ENCODE measurements around the gene LHFPL5.

Gene LHFPL5

GRCh38 chr6:35804996-35805736, at the start of gene LHFPL5:
Gene LHFPL5 (plus strand): TSS chr6:35805352. CDS start chr6:35805671, 319 bp downstream.
- TF ChIP-seq TEAD4 (IDR thresholded peaks at IDR 0.05) (no peak), MAX (IDR thresholded peaks at IDR 0.05) (no peak), CREB1 (IDR thresholded peaks at IDR 0.05; ENCODE audit: low read depth) (no peak), RAD21 (IDR thresholded peaks at IDR 0.05; ENCODE audit: low read depth) (no peak; the same call in 1 of the 2 replicates), EGR1 (IDR thresholded peaks at IDR 0.05) (no peak), ZBTB7A (IDR thresholded peaks at IDR 0.05; ENCODE audit: low read depth) (0 out of 2 replicates have a peak, but pooled peaks have one; percentile 55), YY1 (IDR thresholded peaks at IDR 0.05; ENCODE audit: low read depth) (no peak), TCF12 (IDR thresholded peaks at IDR 0.05; ENCODE audit: low read depth) (no peak), FOXM1 (IDR thresholded peaks at IDR 0.05; ENCODE audit: borderline replicate concordance, low read depth) (no peak), USF1 (IDR thresholded peaks at IDR 0.05) (no peak)
- TF ChIP-seq, protein P1, sequence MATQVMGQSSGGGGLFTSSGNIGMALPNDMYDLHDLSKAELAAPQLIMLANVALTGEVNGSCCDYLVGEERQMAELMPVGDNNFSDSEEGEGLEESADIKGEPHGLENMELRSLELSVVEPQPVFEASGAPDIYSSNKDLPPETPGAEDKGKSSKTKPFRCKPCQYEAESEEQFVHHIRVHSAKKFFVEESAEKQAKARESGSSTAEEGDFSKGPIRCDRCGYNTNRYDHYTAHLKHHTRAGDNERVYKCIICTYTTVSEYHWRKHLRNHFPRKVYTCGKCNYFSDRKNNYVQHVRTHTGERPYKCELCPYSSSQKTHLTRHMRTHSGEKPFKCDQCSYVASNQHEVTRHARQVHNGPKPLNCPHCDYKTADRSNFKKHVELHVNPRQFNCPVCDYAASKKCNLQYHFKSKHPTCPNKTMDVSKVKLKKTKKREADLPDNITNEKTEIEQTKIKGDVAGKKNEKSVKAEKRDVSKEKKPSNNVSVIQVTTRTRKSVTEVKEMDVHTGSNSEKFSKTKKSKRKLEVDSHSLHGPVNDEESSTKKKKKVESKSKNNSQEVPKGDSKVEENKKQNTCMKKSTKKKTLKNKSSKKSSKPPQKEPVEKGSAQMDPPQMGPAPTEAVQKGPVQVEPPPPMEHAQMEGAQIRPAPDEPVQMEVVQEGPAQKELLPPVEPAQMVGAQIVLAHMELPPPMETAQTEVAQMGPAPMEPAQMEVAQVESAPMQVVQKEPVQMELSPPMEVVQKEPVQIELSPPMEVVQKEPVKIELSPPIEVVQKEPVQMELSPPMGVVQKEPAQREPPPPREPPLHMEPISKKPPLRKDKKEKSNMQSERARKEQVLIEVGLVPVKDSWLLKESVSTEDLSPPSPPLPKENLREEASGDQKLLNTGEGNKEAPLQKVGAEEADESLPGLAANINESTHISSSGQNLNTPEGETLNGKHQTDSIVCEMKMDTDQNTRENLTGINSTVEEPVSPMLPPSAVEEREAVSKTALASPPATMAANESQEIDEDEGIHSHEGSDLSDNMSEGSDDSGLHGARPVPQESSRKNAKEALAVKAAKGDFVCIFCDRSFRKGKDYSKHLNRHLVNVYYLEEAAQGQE (IDR thresholded peaks at IDR 0.05; ENCODE audit: low read depth) = peak; percentile 97

DNA sequence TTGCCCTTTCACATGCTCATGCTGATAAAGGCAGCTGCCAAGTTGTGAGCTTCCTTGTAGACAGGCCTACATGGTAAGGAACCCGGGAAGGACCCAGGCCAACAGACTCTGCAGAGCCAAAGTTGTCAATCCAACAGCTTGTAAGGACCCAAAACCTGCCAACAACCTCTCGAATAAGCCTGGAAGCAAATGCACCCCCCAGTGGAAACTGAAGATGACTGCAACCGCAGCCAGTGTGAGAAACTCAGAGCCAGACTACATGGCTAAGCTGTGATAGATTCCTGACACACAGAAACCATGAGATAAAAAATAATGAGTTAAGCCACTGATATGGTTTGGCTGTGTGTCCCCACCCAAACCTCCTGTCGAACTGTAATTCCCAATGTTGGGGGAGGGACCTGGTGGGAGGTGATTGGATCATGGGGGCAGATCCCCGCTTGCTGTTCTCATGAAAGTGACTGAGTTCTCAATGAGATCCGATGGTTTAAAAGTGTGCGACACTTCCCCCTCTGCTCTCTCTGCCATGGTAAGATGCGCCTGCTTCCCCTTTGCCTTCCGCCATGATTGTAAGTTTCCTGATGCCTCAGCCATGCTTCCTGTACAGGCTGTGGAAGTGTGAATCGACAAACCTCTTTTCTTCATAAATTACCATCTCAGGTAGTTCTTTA, 47.6 kb upstream of the LHFPL5 start:
- TF ChIP-seq RAD21 (IDR thresholded peaks at IDR 0.05; ENCODE audit: low read depth) (peak; percentile 54), EGR1 (IDR thresholded peaks at IDR 0.05) (no peak), TCF12 (IDR thresholded peaks at IDR 0.05; ENCODE audit: low read depth) (no peak)

DNA sequence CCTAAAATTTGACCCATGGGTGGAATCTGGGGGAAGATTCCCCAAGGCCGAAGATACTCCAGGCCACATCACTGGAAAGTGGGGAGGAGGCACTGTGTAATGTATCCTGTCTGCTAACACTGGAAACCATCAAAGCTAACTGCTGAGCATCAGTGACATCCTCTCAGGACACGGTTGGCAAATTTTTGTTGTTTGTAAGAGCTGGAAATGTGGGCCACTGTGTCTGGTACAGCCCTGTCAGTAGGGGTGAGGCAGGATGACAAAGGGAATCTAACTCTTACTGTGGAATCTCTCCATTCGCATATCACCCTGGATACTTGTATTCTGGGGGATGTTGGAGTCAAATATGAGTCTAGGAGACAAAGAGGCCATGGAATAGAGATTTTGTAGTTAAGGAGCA, 45.7 kb upstream of the LHFPL5 start:
- TF ChIP-seq MAX (IDR thresholded peaks at IDR 0.05) = no peak
- no peak for TF ChIP-seq TEAD4 (IDR thresholded peaks at IDR 0.05)
- no peak for TF ChIP-seq CREB1 (IDR thresholded peaks at IDR 0.05; ENCODE audit: low read depth)
- TF ChIP-seq FOXM1 (IDR thresholded peaks at IDR 0.05; ENCODE audit: borderline replicate concordance, low read depth) = no peak
- no peak for TF ChIP-seq NFIC (IDR thresholded peaks at IDR 0.05)
- TF ChIP-seq YY1 (IDR thresholded peaks at IDR 0.05; ENCODE audit: low read depth) = no peak
- TF ChIP-seq EP300 (IDR thresholded peaks at IDR 0.05; ENCODE audit: borderline replicate concordance) = no peak
- no peak for TF ChIP-seq RAD21 (IDR thresholded peaks at IDR 0.05; ENCODE audit: low read depth)

- TF ChIP-seq EGR1 (IDR thresholded peaks at IDR 0.05) = no peak
- TF ChIP-seq TCF12 (IDR thresholded peaks at IDR 0.05; ENCODE audit: low read depth) = no peak
- no peak for TF ChIP-seq USF1 (IDR thresholded peaks at IDR 0.05)
- TF ChIP-seq FOXM1 (IDR thresholded peaks at IDR 0.05; ENCODE audit: borderline replicate concordance, low read depth) = no peak
- TF ChIP-seq, protein P1 (IDR thresholded peaks at IDR 0.05; ENCODE audit: low read depth) = no peak
- no peak for TF ChIP-seq NFIC (IDR thresholded peaks at IDR 0.05)
- TF ChIP-seq EP300 (IDR thresholded peaks at IDR 0.05; ENCODE audit: borderline replicate concordance) = no peak
- TF ChIP-seq TEAD4 (IDR thresholded peaks at IDR 0.05) = no peak
- TF ChIP-seq MAX (IDR thresholded peaks at IDR 0.05) = no peak
- no peak for TF ChIP-seq CEBPB (IDR thresholded peaks at IDR 0.05)
- no peak for TF ChIP-seq ZBTB7A (IDR thresholded peaks at IDR 0.05; ENCODE audit: low read depth)
- no peak for TF ChIP-seq TAF1 (IDR thresholded peaks at IDR 0.05; ENCODE audit: low read depth)
- TF ChIP-seq RAD21 (IDR thresholded peaks at IDR 0.05; ENCODE audit: low read depth) = no peak
- no peak for TF ChIP-seq CREB1 (IDR thresholded peaks at IDR 0.05; ENCODE audit: low read depth)
These were observed 39.4 kb upstream of the LHFPL5 start for GRCh38 chr6:35765739-35766138.

GRCh38 chr6:35769211-35769610, 35.9 kb upstream of the LHFPL5 start:
- TF ChIP-seq TCF12 (IDR thresholded peaks at IDR 0.05; ENCODE audit: low read depth) (no peak), TEAD4 (IDR thresholded peaks at IDR 0.05) (no peak), FOXM1 (IDR thresholded peaks at IDR 0.05; ENCODE audit: borderline replicate concordance, low read depth) (no peak), YY1 (IDR thresholded peaks at IDR 0.05; ENCODE audit: low read depth) (no peak), TAF1 (IDR thresholded peaks at IDR 0.05; ENCODE audit: low read depth) (no peak), RAD21 (IDR thresholded peaks at IDR 0.05; ENCODE audit: low read depth) (no peak), CREB1 (IDR thresholded peaks at IDR 0.05; ENCODE audit: low read depth) (no peak), NFIC (IDR thresholded peaks at IDR 0.05) (no peak), MAX (IDR thresholded peaks at IDR 0.05) (no peak), ZBTB7A (IDR thresholded peaks at IDR 0.05; ENCODE audit: low read depth) (no peak), USF1 (IDR thresholded peaks at IDR 0.05) (no peak), EP300 (IDR thresholded peaks at IDR 0.05; ENCODE audit: borderline replicate concordance) (no peak), CEBPB (IDR thresholded peaks at IDR 0.05) (no peak), EGR1 (IDR thresholded peaks at IDR 0.05) (no peak)
- TF ChIP-seq, protein P1 (IDR thresholded peaks at IDR 0.05; ENCODE audit: low read depth) = no peak

All from Ishikawa (cell line).